ENCODE results near the gene DAAM2.

GRCh38 chr6:39806278-39806677, 14.1 kb downstream of the DAAM2 start:
- TF ChIP-seq CTCF (IDR thresholded peaks at IDR 0.05): no peak
- no peak for TF ChIP-seq POLR2AphosphoS5 (IDR thresholded peaks at IDR 0.05)
- TF ChIP-seq POLR2A (IDR thresholded peaks at IDR 0.05): no peak

Data from prostate gland (tissue), 2 donors.